GM18907 (cell line): ENCODE results near the gene MAP4K1.
A peak's percentile ranks its signal among the peaks of the same experiment; 100 is the strongest.
"Not testable (repeated sequence)": the region's sequence is repeated elsewhere in the genome, so short reads cannot be mapped to it uniquely, and the experiment has no call there.

ENCODE experiments used
- ATAC-seq: cut with Tn5 transposase; IDR thresholded peaks from one replicate; pipeline ENCODE4 v1.9.1; 2021; ENCODE audit warnings: mild to moderate bottlenecking, moderate library complexity; ENCODE audit not compliant: unreplicated experiment

Gene MAP4K1

DNA sequence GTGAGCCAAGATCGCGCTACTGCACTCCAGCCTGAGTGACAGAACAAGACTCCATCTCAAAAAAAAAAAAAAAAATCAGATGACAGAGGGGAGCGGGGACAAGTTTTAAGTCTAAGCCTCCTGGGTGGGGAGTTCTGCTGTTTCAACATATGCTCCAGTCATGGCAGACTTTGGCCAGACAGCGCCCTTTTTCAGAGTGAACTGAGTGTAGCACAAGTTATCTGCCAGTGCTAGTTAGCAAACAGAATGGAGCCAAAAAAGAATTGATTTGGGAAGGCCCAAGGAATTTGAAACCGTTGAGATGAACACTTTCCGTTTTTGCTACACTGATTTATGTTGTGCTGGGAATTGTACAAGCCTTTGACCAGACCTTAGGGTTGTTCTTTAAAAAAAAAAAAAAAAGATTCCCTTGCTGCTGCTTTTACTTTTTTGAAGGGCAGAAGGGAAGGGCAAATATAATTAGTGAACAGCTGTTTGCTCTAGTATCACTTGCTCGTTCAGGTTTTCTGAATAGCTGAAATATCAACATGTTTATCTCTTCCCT is 35.3 kb upstream of the MAP4K1 start:
- ATAC-seq = no peak

DNA sequence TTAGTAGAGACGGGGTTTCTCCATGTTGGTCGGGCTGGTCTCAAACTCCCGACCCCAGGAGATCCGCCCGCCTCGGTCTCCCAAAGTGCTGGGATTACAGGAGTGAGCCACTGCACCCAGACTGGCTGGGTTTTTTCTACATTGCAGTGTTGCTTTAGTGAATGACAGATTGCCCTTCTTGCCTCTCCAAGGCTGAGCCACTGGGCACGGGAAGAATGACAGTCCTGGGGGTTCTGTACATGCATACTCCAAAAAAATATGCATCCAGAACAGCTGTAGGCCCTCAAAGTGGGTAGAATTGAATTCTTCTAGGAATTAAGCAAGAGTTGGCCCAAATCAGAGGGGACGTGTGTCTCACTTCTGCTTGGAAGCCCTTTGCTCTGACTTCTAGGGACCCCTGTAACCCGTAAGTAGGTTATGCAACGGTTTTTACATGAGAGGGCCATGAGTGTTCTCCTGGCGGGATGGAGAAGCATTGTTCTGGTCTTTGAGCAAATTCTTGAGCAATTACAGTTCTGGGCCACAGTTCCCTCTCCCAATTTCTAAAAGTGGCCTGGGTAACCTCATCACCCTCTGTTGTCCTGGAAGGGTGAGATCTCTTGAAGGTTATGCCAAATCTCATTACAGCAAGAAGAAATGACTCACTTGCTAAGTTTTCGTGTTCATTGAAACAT is 33.3 kb upstream of the MAP4K1 start:
- no peak for ATAC-seq

DNA sequence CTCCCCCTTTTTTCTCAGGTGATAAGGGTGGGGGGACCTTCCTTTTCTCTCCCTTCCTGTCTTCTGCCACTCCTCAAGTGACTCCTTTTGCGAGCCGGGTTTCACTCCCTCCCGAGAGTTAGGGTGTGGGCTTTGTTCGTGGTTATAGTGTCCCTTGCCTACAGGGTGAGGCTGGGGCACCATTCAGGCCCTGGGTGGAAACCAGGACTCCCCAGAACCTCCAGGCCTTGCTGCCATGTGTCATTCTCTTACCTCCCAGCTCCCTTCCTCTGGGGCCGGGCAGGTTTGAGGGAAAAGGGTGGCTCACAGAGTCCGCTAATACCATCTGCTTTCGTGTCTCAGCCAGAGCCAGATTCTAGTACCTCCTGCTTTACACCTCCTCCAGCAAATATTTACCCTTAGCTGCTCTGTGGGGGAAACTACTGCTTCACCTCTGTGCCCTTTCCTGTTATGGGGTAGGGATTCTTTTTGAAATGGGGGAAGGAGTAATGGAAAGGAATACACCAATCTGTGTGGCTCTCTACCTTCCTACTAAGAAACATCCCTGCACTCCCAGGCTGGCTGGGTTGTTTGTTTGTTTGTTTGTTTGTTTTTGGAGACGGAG is 32.5 kb upstream of the MAP4K1 start:
- no peak for ATAC-seq

DNA sequence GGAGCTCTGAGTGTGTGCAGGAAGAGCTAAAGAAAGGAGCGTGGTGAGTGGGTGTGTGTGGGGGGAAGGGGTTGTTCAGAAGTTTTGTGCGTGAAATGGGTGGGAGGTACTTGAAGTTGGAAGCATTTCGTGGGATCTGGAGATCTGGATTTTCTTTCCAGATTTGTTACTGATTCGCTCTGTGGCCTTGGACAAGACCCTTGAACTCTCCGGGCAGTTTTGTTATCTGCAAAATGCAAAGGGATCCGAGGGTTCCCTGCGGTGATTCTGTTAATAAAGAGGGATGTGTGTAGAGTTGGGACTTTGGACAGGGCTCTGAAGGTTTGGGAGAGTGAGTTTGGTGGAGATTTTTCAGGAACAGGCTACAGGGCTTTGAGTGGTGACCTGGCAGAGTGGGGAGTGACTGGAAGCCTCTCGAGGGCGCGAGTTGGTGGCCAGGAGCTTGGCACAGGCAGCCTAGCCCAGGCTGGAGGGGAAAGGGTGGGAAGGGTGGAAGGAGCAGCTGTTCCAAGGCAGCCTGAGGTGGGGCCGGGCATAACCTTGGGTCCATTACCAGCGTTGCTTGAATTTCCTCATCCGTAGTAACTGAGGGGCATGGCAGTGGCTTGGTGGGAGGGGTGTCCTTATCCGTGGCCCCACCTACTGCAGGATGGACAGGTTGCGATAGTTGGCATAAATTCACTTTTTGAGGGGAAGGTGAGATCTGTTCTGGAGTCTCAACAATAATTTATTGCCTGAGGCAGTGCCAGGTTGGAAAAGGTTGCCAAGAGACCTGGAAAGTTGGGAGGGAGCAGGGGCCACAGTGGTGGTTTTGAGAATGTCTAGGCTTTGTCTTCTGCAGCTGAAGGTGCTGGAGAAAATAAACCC is 31.8 kb upstream of the MAP4K1 start:
- ATAC-seq = no peak

- ATAC-seq = no peak
These were observed 31.1 kb upstream of the MAP4K1 start for GRCh38 chr19:38648769-38649304.

DNA sequence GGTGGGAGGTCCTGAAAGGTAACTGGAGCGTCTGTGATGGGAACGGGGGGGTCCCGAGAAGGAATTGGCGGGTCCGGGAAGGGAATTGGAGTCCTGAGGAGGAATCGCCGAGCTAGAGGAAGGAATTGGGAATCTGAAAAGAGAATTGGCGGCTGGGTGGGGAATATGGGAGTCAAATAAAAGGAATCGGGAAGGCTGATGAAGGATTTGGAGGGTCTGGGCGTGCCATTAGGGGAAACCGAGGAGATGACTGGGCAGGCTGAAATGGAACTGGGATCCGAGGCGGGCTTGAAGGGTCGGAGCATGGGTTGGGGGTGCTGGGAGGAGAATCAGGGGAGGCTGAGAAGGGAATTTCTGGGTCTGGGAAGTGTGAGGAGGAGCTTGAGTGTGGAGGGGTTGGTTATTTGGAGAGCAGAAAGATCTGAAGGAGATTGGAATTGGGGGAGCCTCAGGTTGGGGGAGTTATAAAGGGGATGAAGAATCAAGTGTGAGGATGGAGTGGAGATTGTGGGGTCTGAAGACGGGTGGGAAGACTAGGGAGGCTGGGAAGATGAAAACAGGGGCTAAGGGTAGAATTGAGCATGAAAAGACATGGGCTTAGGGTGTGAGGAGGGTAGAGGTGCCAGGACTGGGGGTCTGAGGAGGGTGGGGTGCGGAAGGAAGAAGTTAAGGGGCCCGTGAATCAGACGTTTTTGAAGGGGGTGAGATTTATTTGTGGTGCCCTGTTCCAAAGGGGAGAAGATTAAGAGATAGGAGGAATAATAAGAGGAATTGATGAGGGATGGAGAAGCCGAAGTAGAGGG is 30.4 kb upstream of the MAP4K1 start:
- no peak for ATAC-seq

GRCh38 chr19:38647368-38647965 is 29.7 kb upstream of the MAP4K1 start, which contains the start of gene ACTN4:
TSS of gene ACTN4 (plus strand) at chr19:38647649. CDS start at chr19:38647746, 97 bp downstream.
- peak; percentile 82 for ATAC-seq

- ATAC-seq = no peak
These were observed 27.0 kb upstream of the MAP4K1 start for GRCh38 chr19:38644719-38645118.

- ATAC-seq = no peak
These were observed 24.4 kb upstream of the MAP4K1 start for GRCh38 chr19:38642176-38642575.

DNA sequence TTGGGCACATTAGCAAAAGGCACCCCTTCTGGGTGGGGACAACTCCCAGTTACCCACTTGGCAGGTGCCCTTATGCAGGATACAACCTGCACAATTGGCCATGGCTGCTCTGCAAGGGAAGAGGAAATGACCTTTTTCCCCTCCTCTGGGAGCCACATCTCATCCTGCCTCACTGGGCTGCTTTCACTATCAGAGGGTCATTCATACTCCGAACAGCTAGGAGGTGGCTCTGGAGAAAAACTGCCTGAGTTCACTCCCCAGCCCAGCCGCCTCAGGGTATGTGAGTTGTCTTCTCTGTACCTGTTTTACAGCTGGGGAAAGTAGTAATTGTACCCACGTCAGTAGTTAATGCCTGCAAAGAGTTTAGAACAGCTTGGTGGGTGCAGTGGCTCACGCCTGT is 22.6 kb upstream of the MAP4K1 start:
- ATAC-seq = no peak

- ATAC-seq = no peak
These were observed 21.9 kb upstream of the MAP4K1 start for GRCh38 chr19:38639679-38640078.

- ATAC-seq = no peak
These were observed 20.7 kb upstream of the MAP4K1 start for GRCh38 chr19:38638461-38638860.

- ATAC-seq = no peak
These were observed 18.0 kb upstream of the MAP4K1 start for GRCh38 chr19:38635483-38636399.

DNA sequence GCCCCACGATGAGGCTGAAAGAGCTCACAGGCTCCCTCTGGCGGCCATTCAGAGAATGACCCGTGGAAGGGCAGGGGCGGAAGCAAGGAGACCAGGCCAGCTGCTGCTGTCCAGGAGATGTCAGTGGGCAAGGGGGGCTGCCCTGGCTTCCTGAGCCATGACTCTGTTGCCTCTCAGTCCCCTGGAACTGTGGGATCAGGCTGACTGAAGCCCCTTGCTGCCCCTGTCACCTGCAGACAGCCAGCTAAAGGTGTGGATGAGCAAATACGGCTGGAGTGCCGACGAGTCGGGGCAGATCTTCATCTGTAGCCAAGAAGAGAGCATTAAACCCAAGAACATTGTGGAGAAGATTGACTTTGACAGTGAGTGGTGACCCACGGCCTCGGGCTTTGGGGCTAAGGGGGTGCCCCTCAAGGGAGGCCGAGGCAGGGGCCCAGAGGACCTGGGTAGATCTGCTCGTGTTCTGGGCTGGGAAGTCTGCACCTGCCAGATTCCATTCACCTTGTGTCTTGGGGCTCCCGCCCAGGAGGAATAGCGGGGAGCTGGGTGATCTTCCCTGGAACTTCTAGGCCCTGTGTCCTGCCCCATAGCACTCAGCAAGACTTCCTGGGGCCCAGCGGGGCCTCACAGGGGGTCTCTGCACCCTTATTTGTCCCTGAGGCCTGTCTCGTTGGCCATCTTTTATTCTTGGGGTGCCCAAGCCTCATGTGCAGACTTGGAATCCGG is 17.2 kb upstream of the MAP4K1 start:
- no peak for ATAC-seq

GRCh38 chr19:38632476-38633213 is 14.9 kb upstream of the MAP4K1 start:
- ATAC-seq = no peak

- ATAC-seq = not testable (repeated sequence)
These were observed 14.2 kb upstream of the MAP4K1 start for GRCh38 chr19:38631811-38632475.

GRCh38 chr19:38631301-38631700 is 13.5 kb upstream of the MAP4K1 start:
- ATAC-seq = not testable (repeated sequence)
